Transverse colon (tissue), 4 donors: ENCODE measurements around the gene ZNF665.

ENCODE experiments used
- CTCF ChIP-seq, 5 experiments: fragments of 200-600 bp in 3 of 5; fragments of 450-650 bp in 2 of 5; sonication (generic) in 3 of 5; IDR thresholded peaks; 1 replicate in 2 of 5; 2 replicates in 3 of 5; pipeline ENCODE4 v1.5.1; 2016 to 2017; ENCODE audit warnings: antibody characterized with exemption in 5 of 5, inconsistent platforms in 3 of 5, mild to moderate bottlenecking in 2 of 5, moderate library complexity in 1 of 5
- EP300 ChIP-seq: sonication (generic); formaldehyde crosslinking; IDR thresholded peaks from one replicate; pipeline ENCODE4 v1.6.1; 2017; ENCODE audit warnings: antibody characterized with exemption, low read depth
- POLR2A ChIP-seq: fragments of 450-650 bp; IDR thresholded peaks from one replicate; pipeline ENCODE4 v1.6.1; 2016; ENCODE audit warnings: antibody characterized with exemption, mild to moderate bottlenecking, moderate library complexity
- POLR2AphosphoS5 ChIP-seq, 3 donors: sonication (generic); formaldehyde crosslinking; IDR thresholded peaks; one replicate each; pipeline ENCODE4 v1.6.1; 2016; ENCODE audit warnings: antibody characterized with exemption in 3 of 3

GRCh38 chr19:53237114-53237777 is 44.1 kb upstream of the ZNF665 start:
- no peak for TF ChIP-seq POLR2A
- no peak for TF ChIP-seq CTCF (IDR thresholded peaks at IDR 0.05)
- TF ChIP-seq POLR2AphosphoS5 (IDR thresholded peaks at IDR 0.05): no peak
- TF ChIP-seq EP300: no peak
